Body of pancreas (tissue), 4 donors: ENCODE results near the gene TARDBP. TPM values are rescaled to one million over a fixed set of nuclear protein-coding genes. Genes with fewer than 3 reads are reported as not detected.

ENCODE experiments used
- ATAC-seq: fragments of 150-250 bp; one replicate; pipeline ENCODE4 v1.9.1; 2016
- DNase-seq, 4 donors: peaks; one replicate each; pipeline ENCODE4 v3.0.0-alpha.2; 2019
- H3K27ac ChIP-seq, 4 donors: fragments of 200-600 bp; sonication (generic); 1 replicate in 3 of 4; 2 replicates in 1 of 4; pipeline versions ENCODE4 v1.5.1 to v1.6.1; 2016 to 2019; ENCODE audit warnings: mild to moderate bottlenecking in 1 of 4, mixed read lengths in 1 of 4, moderate library complexity in 1 of 4
- H3K27me3 ChIP-seq, 2 donors: fragments of 200-600 bp; sonication (generic); one replicate each; pipeline ENCODE4 v1.6.0; 2016; ENCODE audit warnings: mild to moderate bottlenecking in 1 of 2
- H3K36me3 ChIP-seq, 2 donors: fragments of 200-600 bp; sonication (generic); replicated peaks in 1 of 2; 2 replicates each; pipeline ENCODE4 v1.5.1; 2016; ENCODE audit warnings: low read depth in 2 of 2; ENCODE audit not compliant: insufficient read depth in 1 of 2
- H3K4me1 ChIP-seq: fragments of 200-600 bp; sonication (generic); one replicate; pipeline ENCODE4 v1.6.0; 2016
- H3K4me3 ChIP-seq, 2 donors: fragments of 200-600 bp; sonication (generic); 1 replicate in 1 of 2; 2 replicates in 1 of 2; pipeline ENCODE4 v1.5.1; 2016 to 2019
- H3K9me3 ChIP-seq, 3 donors: fragments of 200-600 bp; sonication (generic); 1 replicate in 2 of 3; 2 replicates in 1 of 3; pipeline ENCODE4 v1.5.1; 2016
- CTCF ChIP-seq, 7 experiments: fragments of 450-650 bp in 4 of 7; fragments of 200-600 bp in 3 of 7; sonication (generic) in 3 of 7; IDR thresholded peaks; one replicate each; pipeline ENCODE4 v1.5.1; 2016 to 2019; ENCODE audit warnings: antibody characterized with exemption in 7 of 7
- POLR2A ChIP-seq, 3 donors: fragments of 450-650 bp; IDR thresholded peaks; one replicate each; pipeline ENCODE4 v1.6.1; 2016; ENCODE audit warnings: antibody characterized with exemption in 3 of 3, mild to moderate bottlenecking in 2 of 3
- WGBS, 2 donors: methylation state at CpG; one replicate each; pipeline ENCODE4 v1.1.5; 2017; 5-methylcytosine and 5-hydroxymethylcytosine counted together
- intact Hi-C: fragments of 100-400 bp; cut with DNase I; formaldehyde crosslinking; loops from one replicate; pipeline ENCODE4 v1.15.1; 2023
- total RNA-seq, 2 donors: library from RNA; depleted of rRNA; stranded (reverse); fragments of >200 nt; gene quantifications; one replicate each; pipeline ENCODE4 v1.1.0, GENCODE V29; 2016

TARDBP gene
- total RNA-seq, 2 donors from 2014 or later = 104 to 136 TPM

- no peak overlapping the region for H3K4me3 ChIP-seq
- no peaks in the 10 kb centered on the region for H3K9me3 ChIP-seq
- TF ChIP-seq CTCF (IDR thresholded peaks at IDR 0.05) = no peak
- no peak for TF ChIP-seq POLR2A (IDR thresholded peaks at IDR 0.05)
- WGBS, 2 donors = 65 to 77% methylated on average over 2 of the region's 2 CpGs
- no peak for DNase-seq
- no peak overlapping the region for H3K27ac ChIP-seq
- no peaks in the 10 kb centered on the region for H3K4me1 ChIP-seq
- no peaks in the 10 kb centered on the region for H3K27me3 ChIP-seq
- no peak for ATAC-seq
- peaks cover 25 to 37% of the 10 kb centered on the region in 2 donors for H3K36me3 ChIP-seq
- intact Hi-C loops = no loop called here
Measured at GRCh38 chr1:11024874-11025203, 12.4 kb downstream of the TARDBP start.

GRCh38 chr1:11025618-11026017, 13.2 kb downstream of the TARDBP start:
- H3K4me3 ChIP-seq = no peak overlapping the region
- DNase-seq = no peak
- TF ChIP-seq POLR2A (IDR thresholded peaks at IDR 0.05) (no peak), CTCF (IDR thresholded peaks at IDR 0.05) (no peak)
- WGBS, 2 donors = 89% methylated on average over 1 of the region's 1 CpG
- H3K4me1 ChIP-seq = no peaks in the 10 kb centered on the region
- no peaks in the 10 kb centered on the region for H3K9me3 ChIP-seq
- intact Hi-C loops = no loop called here
- ATAC-seq = no peak
- H3K27me3 ChIP-seq = no peaks in the 10 kb centered on the region
- peaks cover 17 to 31% of the 10 kb centered on the region in 2 donors for H3K36me3 ChIP-seq
- no peak overlapping the region for H3K27ac ChIP-seq

GRCh38 chr1:11026052-11026451, 13.6 kb downstream of the TARDBP start:
- intact Hi-C loops = no loop called here
- no peak for TF ChIP-seq POLR2A (IDR thresholded peaks at IDR 0.05)
- no peak for TF ChIP-seq CTCF (IDR thresholded peaks at IDR 0.05)
- H3K36me3 ChIP-seq = peaks cover 13 to 27% of the 10 kb centered on the region in 2 donors
- no peaks in the 10 kb centered on the region for H3K4me1 ChIP-seq
- H3K9me3 ChIP-seq = no peaks in the 10 kb centered on the region
- no peak overlapping the region for H3K27ac ChIP-seq
- H3K27me3 ChIP-seq = no peaks in the 10 kb centered on the region
- no peak for DNase-seq
- no peak for ATAC-seq
- 63 to 80% methylated on average over 1 of the region's 1 CpG for WGBS, 2 donors
- no peak overlapping the region for H3K4me3 ChIP-seq

GRCh38 chr1:11026903-11027302, 14.4 kb downstream of the TARDBP start:
- no peak for DNase-seq
- intact Hi-C loops = no loop called here
- no peak overlapping the region for H3K4me3 ChIP-seq
- no peaks in the 10 kb centered on the region for H3K27me3 ChIP-seq
- no peaks in the 10 kb centered on the region for H3K9me3 ChIP-seq
- peaks cover 5 to 20% of the 10 kb centered on the region in 2 donors for H3K36me3 ChIP-seq
- no peaks in the 10 kb centered on the region for H3K4me1 ChIP-seq
- H3K27ac ChIP-seq = no peak overlapping the region
- no peak for TF ChIP-seq POLR2A (IDR thresholded peaks at IDR 0.05)
- TF ChIP-seq CTCF (IDR thresholded peaks at IDR 0.05) = no peak
- 88% methylated on average over 5 of the region's 5 CpGs for WGBS, 2 donors
- ATAC-seq = no peak

- ATAC-seq (no peak), DNase-seq (no peak)
- intact Hi-C loops = no loop called here
- H3K4me3 ChIP-seq = no peak overlapping the region
- no peaks in the 10 kb centered on the region for H3K9me3 ChIP-seq
- whole genome bisulfite sequencing, 2 donors = 70 to 76% methylated on average over 6 of the region's 6 CpGs
- H3K27ac ChIP-seq = no peak overlapping the region
- no peaks in the 10 kb centered on the region for H3K4me1 ChIP-seq
- TF ChIP-seq CTCF (IDR thresholded peaks at IDR 0.05) (no peak), POLR2A (IDR thresholded peaks at IDR 0.05) (no peak)
- no peaks in the 10 kb centered on the region for H3K27me3 ChIP-seq
- H3K36me3 ChIP-seq = peaks cover 1 to 16% of the 10 kb centered on the region in 2 donors
Measured at GRCh38 chr1:11027316-11027715, 14.9 kb downstream of the TARDBP start.
